ENCODE measurements around the gene DENND4B. TPM values are rescaled to one million over a fixed set of nuclear protein-coding genes. Genes with fewer than 3 reads are reported as not detected.

Gene DENND4B
- total and polyA plus RNA-seq, 2 of the 4 experiments (the other 2 are of a cell fraction): 1.8 to 25.2 TPM

DNA sequence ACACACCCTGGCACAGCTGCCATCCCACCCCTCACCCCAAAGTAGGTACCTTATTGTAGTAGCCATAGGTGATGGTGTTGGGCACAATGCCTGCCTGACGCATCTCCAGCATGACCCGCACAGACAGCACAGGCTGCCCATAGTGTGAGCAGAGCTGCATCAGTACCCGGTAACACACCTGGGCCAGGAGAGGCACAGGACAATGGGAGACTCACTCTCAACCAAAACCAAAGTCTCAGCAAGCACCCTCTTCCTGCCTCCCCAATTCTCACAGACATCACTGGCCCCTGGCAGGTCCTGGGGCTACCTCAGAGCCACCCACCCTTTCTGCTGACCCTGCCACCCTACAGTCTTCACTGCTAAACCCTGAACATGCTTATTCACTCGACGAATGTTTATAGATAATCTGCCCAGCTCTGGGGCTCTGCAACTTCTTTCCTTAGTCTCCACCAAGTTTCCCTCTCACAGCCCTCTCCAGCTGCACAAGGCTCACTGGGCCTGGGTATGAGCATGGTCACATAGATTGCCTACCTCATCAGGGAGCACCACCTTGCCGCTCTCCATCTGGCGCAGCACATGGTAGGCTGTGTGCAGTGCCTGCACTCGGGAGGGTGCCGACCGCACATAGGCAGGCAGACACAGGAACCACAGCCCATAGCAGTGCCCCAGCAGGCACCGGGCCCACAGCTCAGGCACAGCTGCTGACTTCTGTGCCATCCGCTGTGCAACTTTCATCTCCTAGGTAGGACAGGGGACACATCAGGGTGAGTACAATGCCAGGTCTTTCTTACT is 10.3 kb downstream of the DENND4B start:
- H3K56ac ChIP-seq (ENCODE audit: extremely low read depth, insufficient read depth, low read length): no peak overlapping the region
- H4K91ac ChIP-seq (ENCODE audit: insufficient read depth, low read depth, low read length): no peak overlapping the region
- ChIA-PET POLR2A (ENCODE audit: unreplicated experiment) (no interaction called here), CTCF (no interaction called here)
- H2BK20ac ChIP-seq (ENCODE audit: low read depth, low read length): no peak overlapping the region
- peaks cover 3% of the 10 kb centered on the region; the same call in 1 of the 2 replicates for H3K9me1 ChIP-seq (ENCODE audit: insufficient read depth, low read length)
- DNase-seq: no peak
- H3K4me1 ChIP-seq (ENCODE audit: control insufficient read depth, insufficient read depth, low read length): no peaks in the 10 kb centered on the region
- H3K23ac ChIP-seq (ENCODE audit: low read depth, low read length): no peak overlapping the region
- 100% methylated on average over 4 of the region's 12 CpGs; no CpG with 5 or more reads in 1 of the 2 experiments for WGBS, 2 experiments (ENCODE audit: extremely low coverage in 2 of 2, insufficient read length in 1 of 2)
- dilution Hi-C loops (cut with HindIII; ENCODE audit: low sequenced_read_pairs, unreplicated experiment): no loop called here
- H3K18ac ChIP-seq (ENCODE audit: low read depth, low read length): no peak overlapping the region
- intact Hi-C loops (cut with micrococcal nuclease): no loop called here
- H2BK5ac ChIP-seq (ENCODE audit: low read depth, low read length, poor library complexity, severe bottlenecking): no peak overlapping the region
- no peaks in the 10 kb centered on the region for H3K27me3 ChIP-seq (ENCODE audit: control insufficient read depth, insufficient read depth, low read length)
- no peak overlapping the region for H2AFZ ChIP-seq (replicated peaks; ENCODE audit: low read length, poor library complexity)
- no TSS peak for BruUV-seq (replicated peaks)
- H2BK120ac ChIP-seq (ENCODE audit: low read depth, low read length): no peak overlapping the region
- H3K9ac ChIP-seq (ENCODE audit: low read depth, low read length): no peak overlapping the region
- H4K8ac ChIP-seq (ENCODE audit: low read depth in 2 of 2, low read length in 2 of 2): no peak overlapping the region
- no peak overlapping the region for H3K4ac ChIP-seq (ENCODE audit: low read depth, low read length)
- no peaks in the 10 kb centered on the region for H3K9me3 ChIP-seq (ENCODE audit: control insufficient read depth, insufficient read depth, low read length)
- ATAC-seq (ENCODE audit: low read depth): no peak
- peaks cover 79% of the 10 kb centered on the region for H3K36me3 ChIP-seq (ENCODE audit: control insufficient read depth, insufficient read depth, low read length)
- H2AK9ac ChIP-seq (replicated peaks; ENCODE audit: low read depth, low read length, poor library complexity): peak overlapping the region; percentile 65
- no peak overlapping the region for H2BK15ac ChIP-seq (ENCODE audit: low read depth, low read length)
- no peak overlapping the region for H3K14ac ChIP-seq (replicated peaks; ENCODE audit: low read depth, low read length)
- in situ Hi-C loops (cut with MboI; ENCODE audit: low sequenced_read_pairs): no loop called here
- H3K4me3 ChIP-seq (ENCODE audit: insufficient read depth, low read depth, low read length): no peak overlapping the region
- H4K20me1 ChIP-seq (ENCODE audit: insufficient read depth, low read length): no peaks in the 10 kb centered on the region
- no peak overlapping the region for H4K5ac ChIP-seq (ENCODE audit: low read depth, low read length)
- no peak for TF ChIP-seq RFX5 (IDR thresholded peaks at IDR 0.05; ENCODE audit: low read depth, low read length)
- TF ChIP-seq RCOR1 (IDR thresholded peaks at IDR 0.05; ENCODE audit: insufficient replicate concordance, low read length): no peak
- no peak for TF ChIP-seq POLR2A (IDR thresholded peaks at IDR 0.05; ENCODE audit: low read depth, low read length)
- no peak for TF ChIP-seq CHD1 (IDR thresholded peaks at IDR 0.05; ENCODE audit: low read depth, low read length)
- no peak for TF ChIP-seq BHLHE40 (IDR thresholded peaks at IDR 0.05; ENCODE audit: low read depth, low read length)
- no peak for TF ChIP-seq FOS (IDR thresholded peaks at IDR 0.05; ENCODE audit: low read depth, low read length)
- no peak for TF ChIP-seq MAZ (IDR thresholded peaks at IDR 0.05; ENCODE audit: borderline replicate concordance, low read depth, low read length)
- TF ChIP-seq, protein P1, sequence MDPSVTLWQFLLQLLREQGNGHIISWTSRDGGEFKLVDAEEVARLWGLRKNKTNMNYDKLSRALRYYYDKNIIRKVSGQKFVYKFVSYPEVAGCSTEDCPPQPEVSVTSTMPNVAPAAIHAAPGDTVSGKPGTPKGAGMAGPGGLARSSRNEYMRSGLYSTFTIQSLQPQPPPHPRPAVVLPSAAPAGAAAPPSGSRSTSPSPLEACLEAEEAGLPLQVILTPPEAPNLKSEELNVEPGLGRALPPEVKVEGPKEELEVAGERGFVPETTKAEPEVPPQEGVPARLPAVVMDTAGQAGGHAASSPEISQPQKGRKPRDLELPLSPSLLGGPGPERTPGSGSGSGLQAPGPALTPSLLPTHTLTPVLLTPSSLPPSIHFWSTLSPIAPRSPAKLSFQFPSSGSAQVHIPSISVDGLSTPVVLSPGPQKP (IDR thresholded peaks at IDR 0.05; ENCODE audit: borderline replicate concordance, low read depth, low read length): no peak
- TF ChIP-seq, protein P2, sequence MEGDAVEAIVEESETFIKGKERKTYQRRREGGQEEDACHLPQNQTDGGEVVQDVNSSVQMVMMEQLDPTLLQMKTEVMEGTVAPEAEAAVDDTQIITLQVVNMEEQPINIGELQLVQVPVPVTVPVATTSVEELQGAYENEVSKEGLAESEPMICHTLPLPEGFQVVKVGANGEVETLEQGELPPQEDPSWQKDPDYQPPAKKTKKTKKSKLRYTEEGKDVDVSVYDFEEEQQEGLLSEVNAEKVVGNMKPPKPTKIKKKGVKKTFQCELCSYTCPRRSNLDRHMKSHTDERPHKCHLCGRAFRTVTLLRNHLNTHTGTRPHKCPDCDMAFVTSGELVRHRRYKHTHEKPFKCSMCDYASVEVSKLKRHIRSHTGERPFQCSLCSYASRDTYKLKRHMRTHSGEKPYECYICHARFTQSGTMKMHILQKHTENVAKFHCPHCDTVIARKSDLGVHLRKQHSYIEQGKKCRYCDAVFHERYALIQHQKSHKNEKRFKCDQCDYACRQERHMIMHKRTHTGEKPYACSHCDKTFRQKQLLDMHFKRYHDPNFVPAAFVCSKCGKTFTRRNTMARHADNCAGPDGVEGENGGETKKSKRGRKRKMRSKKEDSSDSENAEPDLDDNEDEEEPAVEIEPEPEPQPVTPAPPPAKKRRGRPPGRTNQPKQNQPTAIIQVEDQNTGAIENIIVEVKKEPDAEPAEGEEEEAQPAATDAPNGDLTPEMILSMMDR (conservative IDR thresholded peaks at IDR 0.05; ENCODE audit: low read depth, low read length): no peak
- H2AK5ac ChIP-seq (ENCODE audit: low read depth, low read length): no peak overlapping the region
- H3K79me1 ChIP-seq (ENCODE audit: low read depth in 1 of 2, low read length in 2 of 2): peaks cover 0 to 8% of the 10 kb centered on the region in 2 experiments; a peak in 2 of 4 replicates
- H3K4me2 ChIP-seq (ENCODE audit: low read depth, low read length): no peak overlapping the region
- no peak overlapping the region for H3K27ac ChIP-seq (ENCODE audit: insufficient read depth, low read length)
